Stimulated activated CD8-positive, alpha-beta memory T cell treated with anti-CD3 and anti-CD28 coated beads, Interleukin-7, amount 100 ng/mL, for 4 hours (primary cell): ENCODE data around the gene ZPLD1.

Experiments used
- DNase-seq, 2 donors: peaks; one replicate each; pipeline ENCODE4 v3.0.0-alpha.2; 2020; ENCODE audit warnings: low read depth in 2 of 2

The ZPLD1 gene

DNA sequence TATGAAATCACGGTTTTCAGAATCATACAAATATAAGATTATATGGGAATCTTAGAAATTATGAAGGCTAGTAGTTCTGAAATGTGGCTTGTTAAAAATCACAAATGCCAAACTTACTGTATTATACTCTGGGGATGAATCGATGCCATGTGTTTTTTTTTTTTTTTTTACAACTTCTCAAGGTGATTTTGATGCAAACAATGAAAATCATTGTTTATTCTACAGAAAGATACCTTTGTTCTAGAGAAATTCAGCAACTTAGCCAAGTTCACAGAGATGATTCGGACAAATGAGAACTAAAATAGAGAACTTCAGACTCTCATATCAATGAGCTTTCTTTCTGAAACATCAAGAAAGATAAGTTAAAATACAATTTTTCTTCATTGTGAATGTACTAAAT, 92.0 kb downstream of the ZPLD1 start:
- DNase-seq, result no peak

DNA sequence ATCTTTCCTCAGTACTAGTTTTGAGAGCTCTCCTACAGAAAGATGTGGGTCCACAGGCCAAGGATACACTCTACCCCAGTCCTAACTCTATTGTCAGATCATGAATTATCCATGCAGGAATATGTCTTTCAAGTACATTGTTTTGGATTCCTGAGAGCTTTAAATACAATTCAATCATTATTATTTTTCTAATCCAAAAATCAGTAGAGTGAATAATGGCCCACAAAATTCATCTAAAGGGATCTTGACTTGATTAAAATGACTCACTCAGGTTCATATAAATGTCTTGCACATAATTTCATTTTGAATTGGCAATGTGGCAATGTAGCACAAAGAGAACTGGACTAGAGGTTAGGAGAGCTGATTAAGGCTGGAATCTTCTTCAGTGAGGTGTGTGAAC, 93.9 kb downstream of the ZPLD1 start:
- no peak for DNase-seq
